MCF 10A (cell line): ENCODE data around the gene KRT81. TPM values are rescaled to one million over a fixed set of nuclear protein-coding genes. Genes with fewer than 3 reads are reported as not detected.

Source experiments
- BruUV-seq: library from RNA; stranded (reverse); fragments of 400-500 nt; replicated peaks from 2 replicates; lab custom pipeline; 2021; lab: Mats Ljungman, UMichigan
- CTCF ChIA-PET: fragments of 300-600 bp; sonication (Branson Sonifier 250); formaldehyde crosslinking; extraction: SDS; loops from one replicate; lab custom pipeline; 2021; ENCODE audit warnings: antibody characterized with exemption, inconsistent platforms; lab: Yijun Ruan, JAX
- POLR2A ChIA-PET: fragments of 300-600, 350-650 bp; sonication (Branson Sonifier 250); formaldehyde crosslinking; extraction: SDS; loops from one replicate; lab custom pipeline; 2020; ENCODE audit warnings: antibody characterized with exemption, inconsistent platforms; lab: Yijun Ruan, JAX
- DNase-seq: peaks from one replicate; pipeline ENCODE4 v3.0.0-alpha.2; 2018; ENCODE audit not compliant: unreplicated experiment
- H3K27ac Mint-ChIP-seq: one replicate; pipeline ENCODE4 v1.8.0; 2022; ENCODE audit warnings: mild to moderate bottlenecking, low read depth, mixed read lengths; ENCODE audit not compliant: unreplicated experiment
- H3K27me3 Mint-ChIP-seq: one replicate; pipeline ENCODE4 v1.8.0; 2022; ENCODE audit warnings: mixed read lengths; ENCODE audit not compliant: insufficient read depth, unreplicated experiment
- H3K36me3 Mint-ChIP-seq: one replicate; pipeline ENCODE4 v1.8.0; 2022; ENCODE audit warnings: mild to moderate bottlenecking, moderate library complexity, mixed read lengths; ENCODE audit not compliant: insufficient read depth, unreplicated experiment
- H3K4me1 Mint-ChIP-seq: one replicate; pipeline ENCODE4 v1.8.0; 2022; ENCODE audit warnings: mixed read lengths; ENCODE audit not compliant: insufficient read depth, unreplicated experiment
- H3K4me3 Mint-ChIP-seq: one replicate; pipeline ENCODE4 v1.8.0; 2022; ENCODE audit warnings: mild to moderate bottlenecking, moderate library complexity, mixed read lengths; ENCODE audit not compliant: unreplicated experiment
- H3K9me3 Mint-ChIP-seq: one replicate; pipeline ENCODE4 v1.8.0; 2022; ENCODE audit warnings: mixed read lengths; ENCODE audit not compliant: unreplicated experiment
- intact Hi-C: fragments of 100-400 bp; cut with micrococcal nuclease; formaldehyde crosslinking; loops from 2 replicates; pipeline ENCODE4 v1.14.1; 2022
- total RNA-seq: library from RNA; stranded (reverse); gene quantifications from 2 replicates; pipeline ENCODE4 v1.2.3, GENCODE V29; 2022
- TF ChIP-seq, protein P1 (sequence below): fragments of 200-600 bp; IDR thresholded peaks from one replicate; pipeline ENCODE4 v1.8.0; 2022; ENCODE audit warnings: antibody characterized with exemption, mild to moderate bottlenecking; ENCODE audit not compliant: unreplicated experiment

The KRT81 gene
- total RNA-seq, 1 experiment from 2014 or later: 2,023 TPM

DNA sequence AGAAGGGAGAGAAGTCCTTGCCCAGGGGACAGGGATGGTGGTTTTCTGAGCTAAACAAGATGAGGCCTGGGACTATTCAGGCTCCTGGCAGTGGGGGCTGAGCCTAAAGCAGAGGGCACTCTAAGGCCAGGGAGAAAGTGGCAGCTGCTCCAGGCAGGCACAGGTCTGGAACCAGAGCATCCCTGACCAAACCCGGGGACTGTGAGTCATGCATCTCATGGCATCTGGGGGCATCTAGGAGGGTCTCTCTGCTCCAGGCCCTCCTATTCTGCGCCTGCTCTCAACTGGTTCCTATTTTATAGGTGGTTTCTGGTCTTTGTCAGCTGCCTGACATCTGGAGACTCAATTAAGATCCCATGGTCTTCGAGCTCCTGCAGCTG lies 46.7 kb downstream of the KRT81 start:
- Mint-ChIP-seq H3K4me1 (peaks cover 63% of the 10 kb centered on the region), H3K27me3 (no peaks in the 10 kb centered on the region), H3K36me3 (peaks cover 98% of the 10 kb centered on the region), H3K9me3 (no peaks in the 10 kb centered on the region), H3K4me3 (peak overlapping the region; percentile 63), H3K27ac (peak overlapping the region; percentile 99)
- TF ChIP-seq, protein P1, sequence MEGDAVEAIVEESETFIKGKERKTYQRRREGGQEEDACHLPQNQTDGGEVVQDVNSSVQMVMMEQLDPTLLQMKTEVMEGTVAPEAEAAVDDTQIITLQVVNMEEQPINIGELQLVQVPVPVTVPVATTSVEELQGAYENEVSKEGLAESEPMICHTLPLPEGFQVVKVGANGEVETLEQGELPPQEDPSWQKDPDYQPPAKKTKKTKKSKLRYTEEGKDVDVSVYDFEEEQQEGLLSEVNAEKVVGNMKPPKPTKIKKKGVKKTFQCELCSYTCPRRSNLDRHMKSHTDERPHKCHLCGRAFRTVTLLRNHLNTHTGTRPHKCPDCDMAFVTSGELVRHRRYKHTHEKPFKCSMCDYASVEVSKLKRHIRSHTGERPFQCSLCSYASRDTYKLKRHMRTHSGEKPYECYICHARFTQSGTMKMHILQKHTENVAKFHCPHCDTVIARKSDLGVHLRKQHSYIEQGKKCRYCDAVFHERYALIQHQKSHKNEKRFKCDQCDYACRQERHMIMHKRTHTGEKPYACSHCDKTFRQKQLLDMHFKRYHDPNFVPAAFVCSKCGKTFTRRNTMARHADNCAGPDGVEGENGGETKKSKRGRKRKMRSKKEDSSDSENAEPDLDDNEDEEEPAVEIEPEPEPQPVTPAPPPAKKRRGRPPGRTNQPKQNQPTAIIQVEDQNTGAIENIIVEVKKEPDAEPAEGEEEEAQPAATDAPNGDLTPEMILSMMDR: no peak
- intact Hi-C loops: loop anchor here (2.0 kb wide), 1 partner anchor 36 kb away; no protein-coding TSS in a partner anchor
- ChIA-PET CTCF (interaction anchor here (0.5 to 3.8 kb wide), 14 partner anchors 8 to 1077 kb away, joined by 3 to 34 read pairs (median 4); partner anchors contain the start of gene AAAS), POLR2A (interaction anchor here (0.7 to 2.7 kb wide), 19 partner anchors 9 to 263 kb away, joined by 3 to 28 read pairs (median 4); partner anchors contain the start of gene KRT7)
- no TSS peak for BruUV-seq
- no peak for DNase-seq

DNA sequence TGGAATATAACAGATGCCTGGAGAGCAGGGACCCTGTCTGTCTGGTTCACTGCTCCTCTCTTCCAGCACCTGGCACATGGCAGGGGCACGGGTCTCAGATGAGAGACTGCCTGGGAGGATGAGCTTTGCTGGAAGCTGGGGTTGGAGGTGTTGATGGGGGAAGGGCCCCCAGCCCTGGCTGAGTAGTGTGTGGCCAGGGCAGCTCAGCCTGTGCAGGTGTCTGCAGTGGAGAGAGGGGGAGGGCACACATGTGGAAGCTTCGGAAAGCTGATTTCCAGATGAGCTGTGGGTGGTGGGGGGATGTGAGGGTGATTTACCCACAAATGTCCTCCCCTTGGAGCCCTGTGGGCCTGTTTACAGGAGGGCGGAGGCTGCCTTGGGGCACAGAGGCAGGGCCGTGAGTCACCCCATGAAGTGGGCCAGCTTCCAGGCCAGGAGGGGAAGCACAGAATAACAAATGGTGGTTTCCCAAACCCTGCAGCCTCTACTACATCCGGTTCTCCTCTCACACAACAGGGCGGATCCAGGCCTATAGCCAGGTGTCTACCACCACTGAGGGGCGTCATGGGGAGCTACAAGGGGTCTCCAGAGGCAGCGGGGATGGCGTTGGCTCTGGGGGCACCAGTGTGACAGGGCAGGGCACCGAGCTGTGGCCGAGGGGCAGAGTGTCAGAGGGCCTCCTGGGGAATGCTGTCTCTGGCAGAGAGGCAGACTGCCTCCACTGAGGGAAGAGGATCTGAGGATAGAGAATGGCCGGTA lies 47.3 kb downstream of the KRT81 start:
- Mint-ChIP-seq H3K27ac (peak overlapping the region; percentile 99), H3K9me3 (no peaks in the 10 kb centered on the region), H3K27me3 (no peaks in the 10 kb centered on the region), H3K36me3 (peaks cover 98% of the 10 kb centered on the region), H3K4me3 (peak overlapping the region; percentile 63), H3K4me1 (peaks cover 66% of the 10 kb centered on the region)
- no TSS peak for BruUV-seq
- TF ChIP-seq, protein P1: no peak
- POLR2A ChIA-PET: interaction anchor here (0.5 to 2.7 kb wide), 27 partner anchors 10 to 708 kb away, joined by 3 to 28 read pairs (median 4); partner anchors contain the start of genes KRT7 and KRT80
- DNase-seq: peak; percentile 98
- CTCF ChIA-PET: interaction anchor here (0.5 to 3.8 kb wide), 19 partner anchors 8 to 1077 kb away, joined by 3 to 34 read pairs (median 5); partner anchors contain the start of gene AAAS
- intact Hi-C loops: loop anchor here (2.0 kb wide), 1 partner anchor 37 kb away; no protein-coding TSS in a partner anchor

DNA sequence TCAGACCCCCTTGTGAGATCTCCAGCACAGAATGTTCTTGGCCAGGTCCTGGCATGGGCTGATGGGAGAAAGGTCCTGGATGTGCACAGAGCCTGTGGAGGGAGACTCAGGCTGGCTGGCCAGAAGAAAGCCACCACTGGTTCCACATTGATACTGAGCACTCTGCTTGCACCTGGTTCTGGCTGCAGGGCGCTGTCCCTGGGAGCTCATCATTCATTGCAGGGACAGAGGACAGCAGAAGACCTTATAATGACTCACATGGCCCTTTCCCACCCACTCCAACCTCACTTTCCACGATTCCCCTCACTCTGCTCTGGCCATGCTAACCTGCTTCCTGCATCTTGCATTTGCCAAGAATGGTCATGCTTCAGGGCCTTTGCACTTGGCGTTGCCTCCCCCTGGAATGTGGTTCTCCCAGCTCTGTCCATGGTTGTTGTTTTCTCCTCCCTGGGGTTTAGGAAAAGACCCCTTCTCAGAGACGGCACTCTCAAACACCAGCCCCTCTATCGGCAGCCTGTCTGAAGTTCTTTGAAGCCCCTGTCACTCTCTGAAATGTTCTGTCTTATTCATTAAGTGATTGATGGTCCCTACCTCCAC lies 48.0 kb downstream of the KRT81 start:
- Mint-ChIP-seq H3K4me3 (peak overlapping the region; percentile 63), H3K27me3 (no peaks in the 10 kb centered on the region), H3K9me3 (no peaks in the 10 kb centered on the region), H3K27ac (peak overlapping the region; percentile 99), H3K36me3 (peaks cover 98% of the 10 kb centered on the region), H3K4me1 (peaks cover 72% of the 10 kb centered on the region)
- intact Hi-C loops: no loop called here
- peak; percentile 82 for DNase-seq
- no TSS peak for BruUV-seq
- CTCF ChIA-PET: interaction anchor here (0.5 to 3.8 kb wide), 19 partner anchors 8 to 636 kb away, joined by 3 to 34 read pairs (median 4); no protein-coding TSS in a partner anchor
- TF ChIP-seq, protein P1: no peak
- POLR2A ChIA-PET: interaction anchor here (0.7 to 2.7 kb wide), 22 partner anchors 9 to 708 kb away, joined by 3 to 28 read pairs (median 5); partner anchors contain the start of genes KRT7 and KRT80
